Lung (tissue), 12 donors: ENCODE measurements around the gene ORAI3. TPM values are rescaled to one million over a fixed set of nuclear protein-coding genes. Genes with fewer than 3 reads are reported as not detected.

ENCODE experiments used
- ATAC-seq: fragments of 200-7000 bp; cut with Tn5 transposase; one replicate; pipeline ENCODE4 v1.9.1; 2020; ENCODE audit warnings: moderate number of reproducible peaks; ENCODE audit not compliant: insufficient read depth, low FRiP score
- DNase-seq, 3 donors: peaks; one replicate each; pipeline ENCODE4 v3.0.0-alpha.2; 2013 to 2017
- H3K27ac ChIP-seq, 2 donors: one replicate each; pipeline ENCODE4 v1.5.1; 2013; ENCODE audit warnings: mild to moderate bottlenecking in 2 of 2, moderate library complexity in 2 of 2, control low read depth in 1 of 2, inconsistent platforms in 1 of 2, low read depth in 1 of 2, low read length in 1 of 2
- H3K27me3 ChIP-seq, 3 donors: one replicate each; pipeline ENCODE4 v1.5.1; 2013; ENCODE audit warnings: low read length in 2 of 3; ENCODE audit not compliant: control insufficient read depth in 3 of 3, insufficient read depth in 3 of 3
- H3K36me3 ChIP-seq, 4 donors: one replicate each; pipeline ENCODE4 v1.5.1; 2013; ENCODE audit warnings: low read length in 4 of 4, mild to moderate bottlenecking in 1 of 4, moderate library complexity in 1 of 4; ENCODE audit not compliant: control insufficient read depth in 4 of 4, insufficient read depth in 4 of 4
- H3K4me1 ChIP-seq, 5 donors: one replicate each; pipeline ENCODE4 v1.5.1; 2013; ENCODE audit warnings: low read length in 5 of 5, mild to moderate bottlenecking in 2 of 5, moderate library complexity in 1 of 5; ENCODE audit not compliant: control insufficient read depth in 5 of 5, insufficient read depth in 5 of 5
- H3K4me3 ChIP-seq: one replicate; pipeline ENCODE4 v1.5.1; 2013; ENCODE audit warnings: mild to moderate bottlenecking, control low read depth, moderate library complexity
- H3K9ac ChIP-seq, 2 donors: one replicate each; pipeline ENCODE4 v1.5.1; 2013; ENCODE audit warnings: low read length in 2 of 2, control low read depth in 1 of 2; ENCODE audit not compliant: insufficient read depth in 1 of 2
- H3K9me3 ChIP-seq, 4 donors: one replicate each; pipeline ENCODE4 v1.5.1; 2013; ENCODE audit warnings: low read length in 3 of 4, mild to moderate bottlenecking in 1 of 4, moderate library complexity in 1 of 4; ENCODE audit not compliant: control insufficient read depth in 4 of 4, insufficient read depth in 3 of 4
- CTCF ChIP-seq: IDR thresholded peaks from 2 replicates; pipeline ENCODE4 v1.5.1; 2012; ENCODE audit warnings: mild to moderate bottlenecking; ENCODE audit errors: control extremely low read depth, extremely low read depth
- WGBS, 2 donors: extraction: QIAGEN DNeasy Blood & Tissue Kit; methylation state at CpG; one replicate each; pipeline ENCODE4 v1.1.7; 2013; 5-methylcytosine and 5-hydroxymethylcytosine counted together
- polyA plus RNA-seq, 2 donors: library from polyadenylated mRNA; stranded (reverse); fragments of 200-250 nt; gene quantifications; one replicate each; pipeline ENCODE4 v1.2.1, GENCODE V29; 2013
- total RNA-seq, 2 donors: library from RNA; depleted of rRNA in 1 of 2; stranded (reverse); fragments of >200 nt in 1 of 2; gene quantifications; one replicate each; pipeline ENCODE4 v1.2.1, GENCODE V29; 2014 to 2021
- donor health status: control.
- donor health status: control.
- donor health status: Bipolar disorder and iron deficiency.
- donor health status: healthy.
- donor health status: DM: yes; HTN: yes; CAD: no.

Gene ORAI3
- total and polyA plus RNA-seq, 4 donors: 20.2 to 27.4 (median 23.6) TPM

- Histone ChIP-seq H3K36me3 (peaks cover 0 to 6% (median 0%) of the 10 kb centered on the region in 4 donors), H3K4me1 (peaks cover 0 to 36% (median 14%) of the 10 kb centered on the region in 5 donors), H3K27ac (peak overlapping the region in 1 of 2 donors; percentile 48), H3K9ac (no peak overlapping the region), H3K27me3 (no peaks in the 10 kb centered on the region), H3K4me3 (no peak overlapping the region), H3K9me3 (no peaks in the 10 kb centered on the region)
- peak; percentile 12 for TF ChIP-seq CTCF
- DNase-seq (peak; percentile 73 to 84 (median 79)), ATAC-seq (no peak)
- 53 to 55% methylated on average over 15 of the region's 15 CpGs for WGBS, 2 donors
These were observed 4.8 kb downstream of the ORAI3 start for GRCh38 chr16:30953511-30954124.

- Histone ChIP-seq H3K9ac (no peak overlapping the region), H3K9me3 (no peaks in the 10 kb centered on the region), H3K36me3 (peaks cover 2 to 12% (median 6%) of the 10 kb centered on the region in 4 donors), H3K27ac (no peak overlapping the region), H3K4me3 (no peak overlapping the region), H3K27me3 (no peaks in the 10 kb centered on the region), H3K4me1 (peaks cover 0 to 36% (median 14%) of the 10 kb centered on the region in 5 donors)
- 88 to 93% methylated on average over 8 of the region's 8 CpGs for WGBS, 2 donors
- no peak for TF ChIP-seq CTCF
- ATAC-seq: no peak
- no peak for DNase-seq
These were observed 6.1 kb downstream of the ORAI3 start for GRCh38 chr16:30954993-30955392.

GRCh38 chr16:30956601-30957455 lies 8.0 kb downstream of the ORAI3 start:
- no peaks in the 10 kb centered on the region for H3K9me3 ChIP-seq
- H3K36me3 ChIP-seq: peaks cover 2 to 21% (median 18%) of the 10 kb centered on the region in 4 donors
- peak overlapping the region; percentile 74 to 97 for H3K9ac ChIP-seq
- H3K4me3 ChIP-seq: peak overlapping the region; percentile 49
- peaks cover 0 to 21% (median 4%) of the 10 kb centered on the region in 5 donors for H3K4me1 ChIP-seq
- 27 to 29% methylated on average over 42 of the region's 42 CpGs for whole genome bisulfite sequencing, 2 donors
- DNase-seq (peak in 2 of 3 donors; percentile 82 to 85), ATAC-seq (peak; percentile 67)
- H3K27me3 ChIP-seq: no peaks in the 10 kb centered on the region
- peak overlapping the region; percentile 92 to 100 for H3K27ac ChIP-seq
- TF ChIP-seq CTCF: peak; percentile 11
